Fibroblast of mammary gland (primary cell): ENCODE results near the gene MIOS.

Source experiments
- DNase-seq: peaks from one replicate; pipeline ENCODE4 v3.0.0-alpha.2; 2010; ENCODE audit warnings: low read depth
- H3K4me3 ChIP-seq: 2 replicates; pipeline ENCODE4 v1.5.1; 2011; ENCODE audit warnings: low read depth, mild to moderate bottlenecking, low read length, moderate library complexity; ENCODE audit not compliant: control insufficient read depth
- TF ChIP-seq, protein P1 (sequence below): conservative IDR thresholded peaks from 2 replicates; pipeline ENCODE4 v1.5.1; 2011; ENCODE audit warnings: low read depth, low read length, inconsistent platforms; ENCODE audit not compliant: control insufficient read depth, insufficient read depth

Gene MIOS

DNA sequence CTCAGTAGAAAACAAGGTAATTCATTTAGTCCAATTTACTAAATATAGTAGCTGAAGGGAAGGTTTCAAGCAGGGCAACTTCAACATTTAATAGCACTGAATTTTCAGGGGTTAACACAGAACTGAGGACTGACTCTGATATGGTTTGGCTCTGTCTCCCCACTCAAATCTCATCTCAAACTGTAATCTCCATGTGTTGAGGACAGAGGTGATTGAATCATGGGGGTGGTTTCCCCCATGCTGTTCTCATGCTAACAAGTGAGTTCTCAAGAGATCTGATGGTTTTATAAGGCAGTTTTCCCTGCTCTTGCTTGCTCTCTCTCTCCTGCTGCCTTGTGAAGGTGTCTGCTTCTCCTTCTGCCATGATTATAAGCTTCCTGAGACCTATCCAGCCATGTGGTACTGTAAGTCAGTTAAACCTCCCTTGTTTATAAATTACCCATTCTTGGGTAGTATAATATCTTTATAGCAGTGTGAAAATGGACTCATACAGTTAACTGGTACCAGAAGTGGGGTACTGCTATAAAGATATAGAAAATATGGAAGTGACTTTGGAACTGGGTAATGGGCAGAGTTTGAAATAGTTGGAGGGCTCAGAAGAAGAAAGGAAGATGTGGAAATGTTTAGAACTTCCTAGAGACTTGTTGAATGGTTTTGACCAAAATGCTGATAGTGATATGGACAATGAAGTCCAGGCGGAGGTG, 64.1 kb downstream of the MIOS start:
- no peak for DNase-seq
- no peak overlapping the region for H3K4me3 ChIP-seq
- TF ChIP-seq, protein P1, sequence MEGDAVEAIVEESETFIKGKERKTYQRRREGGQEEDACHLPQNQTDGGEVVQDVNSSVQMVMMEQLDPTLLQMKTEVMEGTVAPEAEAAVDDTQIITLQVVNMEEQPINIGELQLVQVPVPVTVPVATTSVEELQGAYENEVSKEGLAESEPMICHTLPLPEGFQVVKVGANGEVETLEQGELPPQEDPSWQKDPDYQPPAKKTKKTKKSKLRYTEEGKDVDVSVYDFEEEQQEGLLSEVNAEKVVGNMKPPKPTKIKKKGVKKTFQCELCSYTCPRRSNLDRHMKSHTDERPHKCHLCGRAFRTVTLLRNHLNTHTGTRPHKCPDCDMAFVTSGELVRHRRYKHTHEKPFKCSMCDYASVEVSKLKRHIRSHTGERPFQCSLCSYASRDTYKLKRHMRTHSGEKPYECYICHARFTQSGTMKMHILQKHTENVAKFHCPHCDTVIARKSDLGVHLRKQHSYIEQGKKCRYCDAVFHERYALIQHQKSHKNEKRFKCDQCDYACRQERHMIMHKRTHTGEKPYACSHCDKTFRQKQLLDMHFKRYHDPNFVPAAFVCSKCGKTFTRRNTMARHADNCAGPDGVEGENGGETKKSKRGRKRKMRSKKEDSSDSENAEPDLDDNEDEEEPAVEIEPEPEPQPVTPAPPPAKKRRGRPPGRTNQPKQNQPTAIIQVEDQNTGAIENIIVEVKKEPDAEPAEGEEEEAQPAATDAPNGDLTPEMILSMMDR: no peak

DNA sequence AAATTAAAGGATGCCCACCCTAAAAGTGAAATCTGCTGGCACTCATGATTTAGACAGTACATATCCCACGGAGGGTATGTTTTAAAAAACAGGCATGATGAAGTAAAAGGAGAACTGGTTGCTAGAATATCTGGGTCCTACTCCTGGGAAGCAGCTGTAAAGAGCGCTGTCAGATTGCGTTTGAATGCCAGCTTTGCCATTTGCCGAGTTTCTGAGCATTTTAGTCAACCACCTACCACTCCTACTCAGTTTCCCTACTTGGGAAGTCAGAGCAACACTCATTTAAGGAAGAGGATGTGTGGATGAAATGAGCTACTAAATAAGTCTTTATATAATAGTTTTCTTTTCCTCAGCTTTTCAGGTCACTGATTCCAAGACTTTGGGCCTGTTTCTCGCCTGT, 72.7 kb downstream of the MIOS start:
- H3K4me3 ChIP-seq: peak overlapping the region; percentile 99
- DNase-seq: no peak
- TF ChIP-seq, protein P1: no peak

DNA sequence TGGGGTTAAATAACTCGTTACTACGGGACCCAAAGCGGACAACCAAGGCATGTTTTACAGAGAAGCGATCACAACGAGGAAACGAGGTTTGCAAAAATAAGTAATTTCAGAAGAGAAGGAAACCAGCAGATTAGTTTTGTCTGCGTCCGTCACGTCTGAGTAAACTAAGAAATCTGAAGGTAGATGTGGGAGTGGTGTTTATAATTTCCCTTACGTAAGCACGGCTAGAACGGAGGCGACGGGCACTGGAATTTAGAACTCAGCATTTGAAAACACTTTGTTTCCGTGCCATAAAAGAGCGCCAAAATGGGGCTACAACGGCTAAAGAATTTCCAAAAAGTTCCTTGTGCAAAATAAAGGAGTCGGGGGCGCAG, 73.2 kb downstream of the MIOS start:
- H3K4me3 ChIP-seq: peak overlapping the region; percentile 99
- peak; percentile 34 for DNase-seq
- TF ChIP-seq, protein P1: no peak

DNA sequence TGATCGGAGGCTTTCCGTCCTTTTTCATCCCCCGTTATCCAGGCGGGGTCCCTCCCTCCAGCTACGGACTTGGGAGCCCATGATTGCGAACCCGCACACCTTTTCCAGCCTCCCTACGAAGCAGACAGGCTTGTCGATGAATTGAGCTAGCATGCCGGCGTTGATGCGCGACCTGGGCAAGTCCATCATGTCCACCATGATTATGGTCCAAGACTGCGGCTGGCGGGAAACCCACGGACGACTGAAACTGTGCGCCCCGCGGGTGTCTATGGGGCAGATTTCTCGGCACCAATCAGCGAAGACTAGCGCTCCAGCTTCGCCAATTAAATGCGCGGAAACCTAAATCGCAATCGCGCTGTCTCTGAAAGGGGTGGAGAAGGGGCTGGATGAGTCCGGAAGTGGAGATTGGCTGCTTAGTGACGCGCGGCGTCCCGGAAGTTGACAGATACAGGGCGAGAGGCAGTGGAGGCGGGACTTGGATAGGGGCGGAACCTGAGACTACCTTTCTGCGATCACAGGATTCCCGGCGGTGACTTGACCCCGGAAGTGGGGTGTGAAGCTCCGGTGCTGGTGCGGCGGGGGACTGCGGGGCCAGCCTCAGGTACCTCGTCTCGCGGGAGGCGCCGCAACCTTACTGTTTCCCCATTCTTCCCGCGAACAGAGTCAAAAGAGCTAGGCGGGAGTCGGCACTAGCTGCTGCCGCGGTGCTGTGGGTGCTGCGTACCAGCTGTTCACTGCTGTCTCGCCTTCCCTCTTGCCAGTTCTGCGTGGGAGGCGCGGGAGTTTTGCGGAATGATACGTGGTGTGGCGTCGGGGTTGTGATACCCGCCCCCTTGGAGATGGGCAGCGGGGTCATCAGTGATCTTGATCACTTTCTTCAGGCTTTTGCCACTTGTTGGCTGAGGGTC, 73.8 kb downstream of the MIOS start, which contains the start of gene UMAD1:
Gene UMAD1, plus strand, starts transcription at position 532 of the 908 bp plus-strand sequence. CDS start 32,620 bp downstream, outside the sequence.
- H3K4me3 ChIP-seq: peak within 1 kb of the TSS; percentile 99
- peak; percentile 98 for DNase-seq
- TF ChIP-seq, protein P1: no peak

DNA sequence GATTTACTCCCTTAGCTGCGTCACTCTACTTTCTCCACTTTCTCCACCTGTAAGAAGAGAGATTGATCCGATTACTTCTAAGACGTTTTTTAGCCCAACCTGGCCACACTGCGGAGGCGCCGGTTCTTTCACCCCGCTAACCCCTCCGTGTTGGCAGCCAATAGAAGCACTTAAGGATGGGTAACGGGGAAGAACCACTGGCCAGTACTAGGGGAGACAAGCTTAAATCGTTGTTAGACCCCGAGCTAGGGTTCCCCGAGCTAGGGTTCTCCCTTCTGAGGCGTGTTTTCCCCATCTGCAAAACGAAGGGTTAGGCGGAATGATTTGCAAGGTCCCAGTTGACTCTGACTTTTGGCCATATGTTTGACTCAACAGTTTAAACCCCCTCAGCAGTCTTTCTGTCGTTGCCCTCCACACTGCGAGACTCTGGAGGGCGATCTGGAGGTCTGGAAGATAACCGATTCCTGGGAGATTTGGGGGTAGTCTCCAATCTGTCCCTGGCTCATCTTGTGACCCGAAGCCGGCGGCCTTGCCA, 74.5 kb downstream of the MIOS start:
- DNase-seq: peak; percentile 28

DNA sequence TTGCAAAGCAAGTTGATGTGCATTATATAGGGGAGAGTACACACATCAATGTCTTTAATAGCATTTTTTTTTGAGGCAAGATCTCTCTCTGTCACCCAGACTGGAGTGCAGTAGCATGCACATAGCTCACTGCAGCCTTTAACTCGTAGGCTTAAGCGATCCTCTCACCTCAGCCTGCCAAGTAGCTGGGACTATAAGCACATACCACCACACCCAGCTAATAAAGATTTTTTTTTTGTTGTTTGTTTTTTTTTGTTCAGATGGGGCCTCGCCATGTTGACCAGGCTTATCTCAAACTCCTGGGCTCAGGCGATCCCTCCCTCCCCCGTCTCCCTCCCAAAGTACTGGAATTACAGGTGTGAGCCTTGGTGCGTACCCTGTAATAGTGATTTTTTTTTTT, 75.4 kb downstream of the MIOS start:
- no peak for DNase-seq
- TF ChIP-seq, protein P1: no peak
- no peak overlapping the region for H3K4me3 ChIP-seq

More for the DNA sequence above, 74.5 kb downstream of the MIOS start:
- peak overlapping the region; percentile 99 for H3K4me3 ChIP-seq
- TF ChIP-seq, protein P1: no peak
